H1 (cell line): Measurements from ENCODE around the gene CABCOCO1. TPM values are rescaled to one million over a fixed set of nuclear protein-coding genes. Genes with fewer than 3 reads are reported as not detected.

ENCODE experiments used
- JUND ChIP-seq: IDR thresholded peaks from 2 replicates; pipeline ENCODE4 v1.6.1; 2011; ENCODE audit warnings: mild to moderate bottlenecking, improper control_type of control experiment, low read length
- PHF8 ChIP-seq: fragments of 200-600 bp; sonication (generic); conservative IDR thresholded peaks from 2 replicates; pipeline ENCODE4 v1.7.1; 2012; ENCODE audit warnings: low read depth, mild to moderate bottlenecking, inconsistent platforms, low read length, moderate library complexity
- TBP ChIP-seq: IDR thresholded peaks from 2 replicates; pipeline ENCODE4 v1.6.1; 2011; ENCODE audit warnings: low read depth, low read length, improper control_type of control experiment
- polyA plus RNA-seq, 7 experiments: library from polyadenylated mRNA; depleted of rRNA in 3 of 7; stranded (reverse) in 5 of 7; unstranded in 2 of 7; fragments of >200 nt in 5 of 7; fragments of 200-250 nt in 2 of 7; gene quantifications; 1 replicate in 5 of 7; 2 replicates in 1 of 7; 4 replicates in 1 of 7; pipeline versions ENCODE4 v1.2.1 to v1.2.3, GENCODE V29; 2011 to 2013; ENCODE audit warnings: missing spikeins in 2 of 7, mixed read lengths in 2 of 7
- total RNA-seq: library from RNA; stranded (reverse); fragmentation: NEBNext Ultra II Directional; extraction: Animal tissue kit (Norgen Biotek cat#: 25700); gene quantifications from 2 replicates; pipeline ENCODE4 v1.2.1, GENCODE V29; 2021

CABCOCO1 gene
- total and polyA plus RNA-seq, 2 of the 8 experiments (the other 6 are each of a cell fraction or from before 2014, with no cell fraction given) = not detected

GRCh38 chr10:61684894-61685507, 22.3 kb downstream of the CABCOCO1 start (continued):
- TF ChIP-seq PHF8 = no peak
- TF ChIP-seq JUND = no peak
- TF ChIP-seq TBP = no peak
